ENCODE data around the gene DUOXA1. TPM values are rescaled to one million over a fixed set of nuclear protein-coding genes. Genes with fewer than 3 reads are reported as not detected.

Gene DUOXA1
- total RNA-seq, 1 experiment from 2014 or later: 0.09 TPM

DNA sequence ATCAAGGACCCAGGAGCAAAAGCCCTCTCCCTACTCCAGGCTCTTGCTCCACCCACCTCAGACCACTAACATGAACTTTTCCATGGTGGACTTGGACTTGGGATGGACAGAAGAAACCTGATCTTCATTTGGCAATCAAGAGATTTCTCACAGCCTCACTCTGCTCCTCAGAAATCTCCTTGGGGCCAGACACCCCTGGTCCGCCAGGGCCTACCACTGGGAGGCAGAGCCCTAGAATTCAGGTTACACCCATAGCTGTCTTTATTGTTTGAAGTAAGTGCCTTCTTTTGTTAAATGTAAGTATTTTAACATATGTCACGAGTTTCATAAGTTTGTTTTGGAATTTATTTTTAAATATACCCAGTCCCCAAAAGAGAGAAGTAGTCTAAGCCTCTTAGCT, 44.9 kb upstream of the DUOXA1 start:
- Mint-ChIP-seq H3K27ac (no peak overlapping the region), H3K9me3 (no peaks in the 10 kb centered on the region), H3K36me3 (peaks cover 36% of the 10 kb centered on the region), H3K4me3 (no peak overlapping the region), H3K27me3 (ENCODE audit: low read depth) (no peaks in the 10 kb centered on the region), H3K4me1 (peaks cover 19% of the 10 kb centered on the region)
- ChIA-PET POLR2A (no interaction called here), CTCF (no interaction called here)
- DNase-seq (ENCODE audit: low spot score) (no peak), ATAC-seq (no peak)
- no peak for TF ChIP-seq OVOL2 (CRISPR knock-in tag; IDR thresholded peaks at IDR 0.05; ENCODE audit: borderline replicate concordance)
- TF ChIP-seq, protein P1, sequence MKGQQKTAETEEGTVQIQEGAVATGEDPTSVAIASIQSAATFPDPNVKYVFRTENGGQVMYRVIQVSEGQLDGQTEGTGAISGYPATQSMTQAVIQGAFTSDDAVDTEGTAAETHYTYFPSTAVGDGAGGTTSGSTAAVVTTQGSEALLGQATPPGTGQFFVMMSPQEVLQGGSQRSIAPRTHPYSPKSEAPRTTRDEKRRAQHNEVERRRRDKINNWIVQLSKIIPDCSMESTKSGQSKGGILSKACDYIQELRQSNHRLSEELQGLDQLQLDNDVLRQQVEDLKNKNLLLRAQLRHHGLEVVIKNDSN (CRISPR knock-in tag; IDR thresholded peaks at IDR 0.05): no peak
- TF ChIP-seq PRRX2 (CRISPR knock-in tag; IDR thresholded peaks at IDR 0.05): no peak
- no peak for TF ChIP-seq ZNF263 (CRISPR knock-in tag; IDR thresholded peaks at IDR 0.05; ENCODE audit: low read depth)
- TF ChIP-seq, protein P2, sequence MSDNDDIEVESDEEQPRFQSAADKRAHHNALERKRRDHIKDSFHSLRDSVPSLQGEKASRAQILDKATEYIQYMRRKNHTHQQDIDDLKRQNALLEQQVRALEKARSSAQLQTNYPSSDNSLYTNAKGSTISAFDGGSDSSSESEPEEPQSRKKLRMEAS (CRISPR knock-in tag; IDR thresholded peaks at IDR 0.05): no peak
- no peak for TF ChIP-seq FOXP1 (CRISPR knock-in tag; IDR thresholded peaks at IDR 0.05; ENCODE audit: borderline replicate concordance)
- TF ChIP-seq TEAD1 (CRISPR knock-in tag; IDR thresholded peaks at IDR 0.05): no peak
- no peak for TF ChIP-seq NFYB (CRISPR knock-in tag; conservative IDR thresholded peaks at IDR 0.05; ENCODE audit: low read depth)
- no peak for TF ChIP-seq CDX4 (CRISPR knock-in tag; IDR thresholded peaks at IDR 0.05; ENCODE audit: borderline replicate concordance)
- TF ChIP-seq, protein P3, sequence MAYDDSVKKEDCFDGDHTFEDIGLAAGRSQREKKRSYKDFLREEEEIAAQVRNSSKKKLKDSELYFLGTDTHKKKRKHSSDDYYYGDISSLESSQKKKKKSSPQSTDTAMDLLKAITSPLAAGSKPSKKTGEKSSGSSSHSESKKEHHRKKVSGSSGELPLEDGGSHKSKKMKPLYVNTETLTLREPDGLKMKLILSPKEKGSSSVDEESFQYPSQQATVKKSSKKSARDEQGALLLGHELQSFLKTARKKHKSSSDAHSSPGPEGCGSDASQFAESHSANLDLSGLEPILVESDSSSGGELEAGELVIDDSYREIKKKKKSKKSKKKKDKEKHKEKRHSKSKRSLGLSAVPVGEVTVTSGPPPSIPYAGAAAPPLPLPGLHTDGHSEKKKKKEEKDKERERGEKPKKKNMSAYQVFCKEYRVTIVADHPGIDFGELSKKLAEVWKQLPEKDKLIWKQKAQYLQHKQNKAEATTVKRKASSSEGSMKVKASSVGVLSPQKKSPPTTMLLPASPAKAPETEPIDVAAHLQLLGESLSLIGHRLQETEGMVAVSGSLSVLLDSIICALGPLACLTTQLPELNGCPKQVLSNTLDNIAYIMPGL (CRISPR knock-in tag; IDR thresholded peaks at IDR 0.05): no peak
- TF ChIP-seq, protein P4, sequence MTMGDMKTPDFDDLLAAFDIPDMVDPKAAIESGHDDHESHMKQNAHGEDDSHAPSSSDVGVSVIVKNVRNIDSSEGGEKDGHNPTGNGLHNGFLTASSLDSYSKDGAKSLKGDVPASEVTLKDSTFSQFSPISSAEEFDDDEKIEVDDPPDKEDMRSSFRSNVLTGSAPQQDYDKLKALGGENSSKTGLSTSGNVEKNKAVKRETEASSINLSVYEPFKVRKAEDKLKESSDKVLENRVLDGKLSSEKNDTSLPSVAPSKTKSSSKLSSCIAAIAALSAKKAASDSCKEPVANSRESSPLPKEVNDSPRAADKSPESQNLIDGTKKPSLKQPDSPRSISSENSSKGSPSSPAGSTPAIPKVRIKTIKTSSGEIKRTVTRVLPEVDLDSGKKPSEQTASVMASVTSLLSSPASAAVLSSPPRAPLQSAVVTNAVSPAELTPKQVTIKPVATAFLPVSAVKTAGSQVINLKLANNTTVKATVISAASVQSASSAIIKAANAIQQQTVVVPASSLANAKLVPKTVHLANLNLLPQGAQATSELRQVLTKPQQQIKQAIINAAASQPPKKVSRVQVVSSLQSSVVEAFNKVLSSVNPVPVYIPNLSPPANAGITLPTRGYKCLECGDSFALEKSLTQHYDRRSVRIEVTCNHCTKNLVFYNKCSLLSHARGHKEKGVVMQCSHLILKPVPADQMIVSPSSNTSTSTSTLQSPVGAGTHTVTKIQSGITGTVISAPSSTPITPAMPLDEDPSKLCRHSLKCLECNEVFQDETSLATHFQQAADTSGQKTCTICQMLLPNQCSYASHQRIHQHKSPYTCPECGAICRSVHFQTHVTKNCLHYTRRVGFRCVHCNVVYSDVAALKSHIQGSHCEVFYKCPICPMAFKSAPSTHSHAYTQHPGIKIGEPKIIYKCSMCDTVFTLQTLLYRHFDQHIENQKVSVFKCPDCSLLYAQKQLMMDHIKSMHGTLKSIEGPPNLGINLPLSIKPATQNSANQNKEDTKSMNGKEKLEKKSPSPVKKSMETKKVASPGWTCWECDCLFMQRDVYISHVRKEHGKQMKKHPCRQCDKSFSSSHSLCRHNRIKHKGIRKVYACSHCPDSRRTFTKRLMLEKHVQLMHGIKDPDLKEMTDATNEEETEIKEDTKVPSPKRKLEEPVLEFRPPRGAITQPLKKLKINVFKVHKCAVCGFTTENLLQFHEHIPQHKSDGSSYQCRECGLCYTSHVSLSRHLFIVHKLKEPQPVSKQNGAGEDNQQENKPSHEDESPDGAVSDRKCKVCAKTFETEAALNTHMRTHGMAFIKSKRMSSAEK (CRISPR knock-in tag; IDR thresholded peaks at IDR 0.05; ENCODE audit: borderline replicate concordance): no peak
- TF ChIP-seq ZNF138 (CRISPR knock-in tag; conservative IDR thresholded peaks at IDR 0.05): no peak
- TF ChIP-seq, protein P5, sequence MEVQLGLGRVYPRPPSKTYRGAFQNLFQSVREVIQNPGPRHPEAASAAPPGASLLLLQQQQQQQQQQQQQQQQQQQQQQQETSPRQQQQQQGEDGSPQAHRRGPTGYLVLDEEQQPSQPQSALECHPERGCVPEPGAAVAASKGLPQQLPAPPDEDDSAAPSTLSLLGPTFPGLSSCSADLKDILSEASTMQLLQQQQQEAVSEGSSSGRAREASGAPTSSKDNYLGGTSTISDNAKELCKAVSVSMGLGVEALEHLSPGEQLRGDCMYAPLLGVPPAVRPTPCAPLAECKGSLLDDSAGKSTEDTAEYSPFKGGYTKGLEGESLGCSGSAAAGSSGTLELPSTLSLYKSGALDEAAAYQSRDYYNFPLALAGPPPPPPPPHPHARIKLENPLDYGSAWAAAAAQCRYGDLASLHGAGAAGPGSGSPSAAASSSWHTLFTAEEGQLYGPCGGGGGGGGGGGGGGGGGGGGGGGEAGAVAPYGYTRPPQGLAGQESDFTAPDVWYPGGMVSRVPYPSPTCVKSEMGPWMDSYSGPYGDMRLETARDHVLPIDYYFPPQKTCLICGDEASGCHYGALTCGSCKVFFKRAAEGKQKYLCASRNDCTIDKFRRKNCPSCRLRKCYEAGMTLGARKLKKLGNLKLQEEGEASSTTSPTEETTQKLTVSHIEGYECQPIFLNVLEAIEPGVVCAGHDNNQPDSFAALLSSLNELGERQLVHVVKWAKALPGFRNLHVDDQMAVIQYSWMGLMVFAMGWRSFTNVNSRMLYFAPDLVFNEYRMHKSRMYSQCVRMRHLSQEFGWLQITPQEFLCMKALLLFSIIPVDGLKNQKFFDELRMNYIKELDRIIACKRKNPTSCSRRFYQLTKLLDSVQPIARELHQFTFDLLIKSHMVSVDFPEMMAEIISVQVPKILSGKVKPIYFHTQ (CRISPR knock-in tag; IDR thresholded peaks at IDR 0.05): no peak
- TF ChIP-seq MLX (CRISPR knock-in tag; IDR thresholded peaks at IDR 0.05): no peak
